Progenitor cell of endocrine pancreas (in vitro differentiated cells): ENCODE measurements around the gene FHAD1. TPM values are rescaled to one million over a fixed set of nuclear protein-coding genes. Genes with fewer than 3 reads are reported as not detected.

Experiments used
- DNase-seq: peaks from one replicate; pipeline ENCODE4 v3.0.0; 2021; ENCODE audit warnings: low spot score; ENCODE audit not compliant: unreplicated experiment
- H3K27ac Mint-ChIP-seq: 2 replicates; pipeline ENCODE4 v1.8.0; 2021; ENCODE audit warnings: mild to moderate bottlenecking, moderate library complexity, mixed read lengths
- H3K27me3 Mint-ChIP-seq: 2 replicates; pipeline ENCODE4 v1.8.0; 2021; ENCODE audit warnings: mixed read lengths
- H3K36me3 Mint-ChIP-seq: 2 replicates; pipeline ENCODE4 v1.8.0; 2022; ENCODE audit warnings: mixed read lengths; ENCODE audit not compliant: insufficient read depth
- H3K4me1 Mint-ChIP-seq: 2 replicates; pipeline ENCODE4 v1.8.0; 2021; ENCODE audit warnings: low read depth, mixed read lengths
- H3K4me3 Mint-ChIP-seq: 2 replicates; pipeline ENCODE4 v1.8.0; 2021; ENCODE audit warnings: low read depth, mild to moderate bottlenecking, moderate library complexity, mixed read lengths
- H3K9me3 Mint-ChIP-seq: 2 replicates; pipeline ENCODE4 v1.8.0; 2021; ENCODE audit warnings: low read depth, mixed read lengths
- total RNA-seq: library from RNA; stranded (reverse); gene quantifications from 2 replicates; pipeline ENCODE4 v1.2.1, GENCODE V29; 2021
- TF ChIP-seq, protein P1 (sequence below): fragments of 200-600 bp; sonication (generic); IDR thresholded peaks from one replicate; pipeline ENCODE4 v1.5.0; 2021; ENCODE audit warnings: antibody characterized with exemption, mild to moderate bottlenecking; ENCODE audit not compliant: unreplicated experiment

The FHAD1 gene
- total RNA-seq, 1 donor from 2014 or later = 5.0 TPM

GRCh38 chr1:15219280-15220023 lies 27.6 kb upstream of the FHAD1 start:
- Mint-ChIP-seq H3K4me3 (no peak overlapping the region), H3K27me3 (no peaks in the 10 kb centered on the region), H3K36me3 (peaks cover 25% of the 10 kb centered on the region), H3K9me3 (no peaks in the 10 kb centered on the region), H3K4me1 (no peaks in the 10 kb centered on the region), H3K27ac (no peak overlapping the region)
- TF ChIP-seq, protein P1, sequence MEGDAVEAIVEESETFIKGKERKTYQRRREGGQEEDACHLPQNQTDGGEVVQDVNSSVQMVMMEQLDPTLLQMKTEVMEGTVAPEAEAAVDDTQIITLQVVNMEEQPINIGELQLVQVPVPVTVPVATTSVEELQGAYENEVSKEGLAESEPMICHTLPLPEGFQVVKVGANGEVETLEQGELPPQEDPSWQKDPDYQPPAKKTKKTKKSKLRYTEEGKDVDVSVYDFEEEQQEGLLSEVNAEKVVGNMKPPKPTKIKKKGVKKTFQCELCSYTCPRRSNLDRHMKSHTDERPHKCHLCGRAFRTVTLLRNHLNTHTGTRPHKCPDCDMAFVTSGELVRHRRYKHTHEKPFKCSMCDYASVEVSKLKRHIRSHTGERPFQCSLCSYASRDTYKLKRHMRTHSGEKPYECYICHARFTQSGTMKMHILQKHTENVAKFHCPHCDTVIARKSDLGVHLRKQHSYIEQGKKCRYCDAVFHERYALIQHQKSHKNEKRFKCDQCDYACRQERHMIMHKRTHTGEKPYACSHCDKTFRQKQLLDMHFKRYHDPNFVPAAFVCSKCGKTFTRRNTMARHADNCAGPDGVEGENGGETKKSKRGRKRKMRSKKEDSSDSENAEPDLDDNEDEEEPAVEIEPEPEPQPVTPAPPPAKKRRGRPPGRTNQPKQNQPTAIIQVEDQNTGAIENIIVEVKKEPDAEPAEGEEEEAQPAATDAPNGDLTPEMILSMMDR = no peak
- no peak for DNase-seq

DNA sequence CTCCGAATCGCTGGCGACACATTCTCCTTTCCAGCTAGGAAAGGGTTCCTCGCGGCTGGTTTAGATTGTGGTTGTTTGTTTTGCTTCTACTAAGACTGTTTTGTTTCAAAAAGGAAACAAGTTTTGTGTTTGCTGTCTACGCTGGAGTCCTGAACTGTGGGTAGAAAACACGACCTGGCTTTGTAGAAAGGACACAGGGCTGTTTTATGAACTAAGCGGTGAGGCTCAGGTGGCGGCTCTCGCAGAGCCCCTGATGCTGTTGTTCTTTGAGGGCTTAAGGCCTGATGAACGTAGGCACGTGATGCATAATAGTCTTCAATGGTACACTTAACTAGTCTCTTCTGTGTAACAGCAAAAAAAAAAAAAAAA lies 27.0 kb upstream of the FHAD1 start:
- no peak overlapping the region for H3K4me3 Mint-ChIP-seq
- TF ChIP-seq, protein P1 = no peak
- no peak for DNase-seq
- H3K27ac Mint-ChIP-seq = no peak overlapping the region
- no peaks in the 10 kb centered on the region for H3K27me3 Mint-ChIP-seq
- no peaks in the 10 kb centered on the region for H3K4me1 Mint-ChIP-seq
- H3K36me3 Mint-ChIP-seq = peaks cover 25% of the 10 kb centered on the region
- no peaks in the 10 kb centered on the region for H3K9me3 Mint-ChIP-seq

GRCh38 chr1:15220825-15221431 lies 26.1 kb upstream of the FHAD1 start:
- no peak overlapping the region for H3K27ac Mint-ChIP-seq
- TF ChIP-seq, protein P1 = no peak
- H3K36me3 Mint-ChIP-seq = peaks cover 25% of the 10 kb centered on the region
- no peak for DNase-seq
- no peaks in the 10 kb centered on the region for H3K9me3 Mint-ChIP-seq
- H3K4me3 Mint-ChIP-seq = no peak overlapping the region
- no peaks in the 10 kb centered on the region for H3K27me3 Mint-ChIP-seq
- H3K4me1 Mint-ChIP-seq = no peaks in the 10 kb centered on the region

DNA sequence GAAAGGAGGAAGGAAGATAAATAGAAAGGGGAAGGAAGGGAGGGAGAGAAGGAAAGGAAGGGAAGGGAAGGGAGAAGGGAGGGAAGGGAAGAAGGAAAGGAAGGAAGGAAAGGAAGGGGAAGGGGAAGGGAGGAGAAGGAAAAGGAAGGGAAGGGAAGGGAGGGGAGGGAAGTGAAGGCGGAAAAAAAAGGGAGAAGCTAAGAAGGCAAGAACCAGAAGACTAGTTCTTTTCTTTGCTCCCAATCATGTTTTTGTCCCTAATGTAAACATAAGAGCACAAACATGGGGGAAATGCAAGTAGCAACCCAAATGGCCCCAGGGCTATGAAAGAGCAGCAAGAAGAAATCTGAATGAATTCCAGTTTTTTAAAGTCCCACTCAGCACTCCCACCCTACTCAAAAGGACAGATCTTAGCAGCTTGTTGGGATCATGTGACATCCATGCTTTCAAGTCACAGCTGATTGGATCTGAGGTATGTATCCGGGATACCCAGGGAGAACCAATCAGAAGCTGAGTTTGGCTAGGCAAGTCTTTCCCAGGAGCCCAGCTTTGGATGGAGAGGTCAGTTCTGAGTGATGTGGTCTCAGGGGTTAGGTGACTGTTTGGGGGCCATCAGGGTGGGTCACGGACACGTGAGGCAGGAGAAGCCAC lies 24.2 kb upstream of the FHAD1 start:
- H3K27me3 Mint-ChIP-seq = peaks cover 4% of the 10 kb centered on the region

GRCh38 chr1:15224259-15224869 lies 22.7 kb upstream of the FHAD1 start:
- no peaks in the 10 kb centered on the region for H3K9me3 Mint-ChIP-seq
- TF ChIP-seq, protein P1 = no peak
- peaks cover 4% of the 10 kb centered on the region for H3K27me3 Mint-ChIP-seq
- DNase-seq = no peak
- peaks cover 6% of the 10 kb centered on the region for H3K36me3 Mint-ChIP-seq
- H3K4me1 Mint-ChIP-seq = no peaks in the 10 kb centered on the region
- no peak overlapping the region for H3K4me3 Mint-ChIP-seq
- H3K27ac Mint-ChIP-seq = peak overlapping the region; percentile 56

More for the DNA sequence above, 24.2 kb upstream of the FHAD1 start:
- DNase-seq = no peak
- no peak overlapping the region for H3K27ac Mint-ChIP-seq
- no peak overlapping the region for H3K4me3 Mint-ChIP-seq
- H3K4me1 Mint-ChIP-seq = no peaks in the 10 kb centered on the region
- H3K36me3 Mint-ChIP-seq = peaks cover 20% of the 10 kb centered on the region
- no peaks in the 10 kb centered on the region for H3K9me3 Mint-ChIP-seq
- TF ChIP-seq, protein P1 = no peak
